SK-N-SH (cell line): ENCODE results near the gene TTLL7. TPM values are rescaled to one million over a fixed set of nuclear protein-coding genes. Genes with fewer than 3 reads are reported as not detected.

Source experiments
- CTCF ChIA-PET: fragments of 300-600, 350-600 bp; formaldehyde crosslinking; extraction: SDS; loops from one replicate; lab custom pipeline; 2021; lab: Yijun Ruan, JAX
- POLR2A ChIA-PET: fragments of 350-600 bp; sonication (Branson Sonifier 250); formaldehyde crosslinking; extraction: SDS; loops from one replicate; lab custom pipeline; 2020; ENCODE audit warnings: antibody characterized with exemption, inconsistent platforms; lab: Yijun Ruan, JAX
- DNase-seq: peaks from one replicate; pipeline ENCODE4 v3.0.0; 2012
- H2AFZ ChIP-seq: fragments of 200-600 bp; sonication (generic); 2 replicates; pipeline ENCODE4 v1.8.1; 2016; ENCODE audit warnings: antibody characterized with exemption, mild to moderate bottlenecking, low read depth
- H3F3A ChIP-seq: fragments of 200-600 bp; sonication (generic); replicated peaks from 2 replicates; pipeline ENCODE3; 2016; ENCODE audit warnings: antibody characterized with exemption, mild to moderate bottlenecking; ENCODE audit not compliant: insufficient read depth
- H3K27ac ChIP-seq, 2 experiments: fragments of 200-500 bp in 1 of 2; fragments of 200-600 bp in 1 of 2; sonication (Bioruptor generic) in 1 of 2; sonication (generic), shearing (Covaris generic) in 1 of 2; 2 replicates each; pipeline versions ENCODE4 v1.5.1 to v1.6.1; 2014 to 2016; ENCODE audit warnings: low read depth in 2 of 2, inconsistent platforms in 1 of 2, low read length in 1 of 2, mild to moderate bottlenecking in 1 of 2, mixed read lengths in 1 of 2
- H3K27me3 ChIP-seq: fragments of 200-600 bp; sonication (generic), shearing (Covaris generic); 2 replicates; pipeline ENCODE4 v1.6.1; 2016; ENCODE audit warnings: mixed run types; ENCODE audit not compliant: insufficient read depth
- H3K36me3 ChIP-seq, 2 experiments: fragments of 200-500 bp in 1 of 2; fragments of 200-600 bp in 1 of 2; sonication (Bioruptor generic) in 1 of 2; sonication (generic) in 1 of 2; replicated peaks in 1 of 2; 2 replicates each; pipeline versions ENCODE3 to v1.5.1; 2014 to 2016; ENCODE audit warnings: low read length in 1 of 2, mild to moderate bottlenecking in 1 of 2; ENCODE audit not compliant: insufficient read depth in 2 of 2, control insufficient read depth in 1 of 2
- H3K4me1 ChIP-seq, 2 experiments: fragments of 200-500 bp in 1 of 2; fragments of 200-600 bp in 1 of 2; sonication (Bioruptor generic) in 1 of 2; sonication (generic), shearing (Covaris generic) in 1 of 2; 2 replicates each; pipeline versions ENCODE4 v1.5.1 to v1.6.1; 2014 to 2016; ENCODE audit warnings: low read depth in 1 of 2, low read length in 1 of 2, mixed run types in 1 of 2; ENCODE audit not compliant: insufficient read depth in 2 of 2, control insufficient read depth in 1 of 2
- H3K4me2 ChIP-seq: fragments of 200-600 bp; sonication (generic), shearing (Covaris generic); 2 replicates; pipeline ENCODE4 v1.6.1; 2017; ENCODE audit warnings: mixed run types
- H3K4me3 ChIP-seq, 2 experiments: fragments of 200-500 bp in 1 of 2; fragments of 200-600 bp in 1 of 2; sonication (Bioruptor generic) in 1 of 2; sonication (generic), shearing (Covaris generic) in 1 of 2; 2 replicates each; pipeline versions ENCODE4 v1.5.1 to v1.8.1; 2014 to 2016; ENCODE audit warnings: low read depth in 2 of 2, inconsistent platforms in 1 of 2, low read length in 1 of 2, mild to moderate bottlenecking in 1 of 2, mixed read lengths in 1 of 2, moderate library complexity in 1 of 2
- H3K79me2 ChIP-seq: fragments of 200-600 bp; sonication (generic); 2 replicates; pipeline ENCODE4 v1.8.1; 2017; ENCODE audit warnings: mild to moderate bottlenecking; ENCODE audit not compliant: insufficient read depth
- H3K9ac ChIP-seq: fragments of 200-600 bp; sonication (generic); 2 replicates; pipeline ENCODE4 v1.6.1; 2017; ENCODE audit warnings: mixed run types
- H3K9me2 ChIP-seq: fragments of 200-600 bp; sonication (generic); 2 replicates; pipeline ENCODE4 v1.6.1; 2017; ENCODE audit warnings: mixed run types
- H3K9me3 ChIP-seq: fragments of 200-600 bp; sonication (generic); 2 replicates; pipeline ENCODE4 v1.6.1; 2017; ENCODE audit warnings: mixed run types, mild to moderate bottlenecking, moderate library complexity
- H4K20me1 ChIP-seq: fragments of 200-600 bp; sonication (generic); 2 replicates; pipeline ENCODE4 v1.6.1; 2017; ENCODE audit warnings: mild to moderate bottlenecking, mixed run types; ENCODE audit not compliant: insufficient read depth
- ELF1 ChIP-seq: IDR thresholded peaks from 2 replicates; pipeline ENCODE4 v1.4.0; 2012
- EZH2phosphoT487 ChIP-seq: fragments of 200-600 bp; sonication (generic); IDR thresholded peaks from 2 replicates; pipeline ENCODE4 v1.6.1; 2017; ENCODE audit warnings: low read depth, mixed run types, mild to moderate bottlenecking, antibody characterized with exemption, moderate library complexity, borderline replicate concordance
- FOSL2 ChIP-seq: IDR thresholded peaks from 2 replicates; pipeline ENCODE4 v1.4.0; 2012; ENCODE audit warnings: low read depth, mild to moderate bottlenecking, moderate library complexity, borderline replicate concordance
- FOXJ3 ChIP-seq: sonication (generic); formaldehyde crosslinking; IDR thresholded peaks from 2 replicates; pipeline ENCODE4 v1.5.1; 2020; ENCODE audit warnings: mild to moderate bottlenecking, missing genetic modification reagents
- FOXM1 ChIP-seq: IDR thresholded peaks from 2 replicates; pipeline ENCODE4 v1.4.0; 2012; ENCODE audit warnings: low read depth, mild to moderate bottlenecking
- GATA2 ChIP-seq: sonication (generic); formaldehyde crosslinking; IDR thresholded peaks from 2 replicates; pipeline ENCODE4 v1.5.0; 2020; ENCODE audit warnings: mild to moderate bottlenecking, missing genetic modification reagents
- POLR2AphosphoS5 ChIP-seq: IDR thresholded peaks from 2 replicates; pipeline ENCODE4 v1.6.1; 2012; ENCODE audit warnings: low read depth, low read length
- RAD21 ChIP-seq: IDR thresholded peaks from 2 replicates; pipeline ENCODE4 v1.6.1; 2012; ENCODE audit warnings: mild to moderate bottlenecking, low read length
- SMC3 ChIP-seq: IDR thresholded peaks from 2 replicates; pipeline ENCODE4 v1.6.1; 2012; ENCODE audit warnings: low read depth, low read length, improper control_type of control experiment
- TEAD4 ChIP-seq: IDR thresholded peaks from 2 replicates; pipeline ENCODE4 v1.4.0; 2012; ENCODE audit warnings: mild to moderate bottlenecking, borderline replicate concordance; ENCODE audit not compliant: insufficient read depth
- YY1 ChIP-seq: IDR thresholded peaks from 2 replicates; pipeline ENCODE4 v1.4.0; 2012; ENCODE audit warnings: low read depth, mild to moderate bottlenecking
- ZBTB33 ChIP-seq: IDR thresholded peaks from 2 replicates; pipeline ENCODE4 v1.4.0; 2012; ENCODE audit warnings: low read depth, borderline replicate concordance
- WGBS: methylation state at CpG from one replicate; pipeline ENCODE4 v1.1.6; 2017; ENCODE audit warnings: low lambda C conversion rate; 5-methylcytosine and 5-hydroxymethylcytosine counted together
- polyA plus RNA-seq, 3 experiments: library from polyadenylated mRNA; depleted of rRNA; stranded (reverse); fragments of >200 nt; gene quantifications; 2 replicates each; pipeline ENCODE4 v1.2.3, GENCODE V29; 2012
- TF ChIP-seq, protein P1 (sequence below): fragments of 150-350 bp; IDR thresholded peaks from 2 replicates; pipeline ENCODE4 v1.6.1; 2017; ENCODE audit warnings: antibody characterized with exemption, low read length, low read depth, borderline replicate concordance
- TF ChIP-seq, protein P2 (sequence below): IDR thresholded peaks from 2 replicates; pipeline ENCODE4 v1.6.1; 2012; ENCODE audit warnings: mild to moderate bottlenecking, low read depth, low read length, moderate library complexity
- TF ChIP-seq, protein P3 (sequence below): IDR thresholded peaks from 2 replicates; pipeline ENCODE4 v1.4.0; 2012; ENCODE audit warnings: low read depth, borderline replicate concordance
- TF ChIP-seq, protein P4 (sequence below): IDR thresholded peaks from 2 replicates; pipeline ENCODE4; 2012

Gene TTLL7
- polyA plus RNA-seq, 1 of the 3 experiments (the other 2 are of a cell fraction), result 7.3 TPM

DNA sequence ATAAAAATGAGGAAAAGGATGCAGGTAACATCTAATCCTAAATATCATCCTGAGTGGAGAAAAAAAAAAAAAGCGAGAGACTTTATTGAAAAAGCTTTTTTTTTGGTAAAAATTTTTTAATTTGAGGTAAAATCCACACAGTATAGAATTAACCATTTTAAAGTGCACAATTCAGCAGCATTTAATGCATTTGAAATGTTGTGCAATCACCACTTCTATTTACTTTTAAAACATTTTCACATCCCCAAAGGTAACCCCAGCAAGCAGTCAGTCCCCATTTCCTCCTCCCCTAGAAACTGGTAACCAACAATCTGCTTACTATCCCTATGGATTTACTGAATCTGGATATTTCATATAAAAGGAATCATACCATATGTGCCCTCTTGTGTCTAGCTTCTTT is 166.7 kb downstream of the TTLL7 start:
- Histone ChIP-seq H3K9ac (no peak overlapping the region), H3K27ac (no peak overlapping the region), H3F3A (no peaks in the 10 kb centered on the region), H3K79me2 (no peaks in the 10 kb centered on the region), H3K4me2 (no peak overlapping the region), H3K9me2 (no peaks in the 10 kb centered on the region), H3K4me3 (no peak overlapping the region), H2AFZ (no peak overlapping the region), H3K4me1 (no peaks in the 10 kb centered on the region; a peak in 1 of 4 replicates), H3K9me3 (no peaks in the 10 kb centered on the region; the same call in 1 of the 2 replicates), H3K36me3 (no peaks in the 10 kb centered on the region), H4K20me1 (no peaks in the 10 kb centered on the region)
- ChIA-PET POLR2A (no interaction called here), CTCF (no interaction called here)
- 62% methylated on average over 1 of the region's 1 CpG for WGBS
- no peak for DNase-seq
- TF ChIP-seq ELF1 (no peak), EZH2phosphoT487 (no peak), FOSL2 (no peak), FOXJ3 (CRISPR knock-in tag) (no peak)
- TF ChIP-seq, protein P1, sequence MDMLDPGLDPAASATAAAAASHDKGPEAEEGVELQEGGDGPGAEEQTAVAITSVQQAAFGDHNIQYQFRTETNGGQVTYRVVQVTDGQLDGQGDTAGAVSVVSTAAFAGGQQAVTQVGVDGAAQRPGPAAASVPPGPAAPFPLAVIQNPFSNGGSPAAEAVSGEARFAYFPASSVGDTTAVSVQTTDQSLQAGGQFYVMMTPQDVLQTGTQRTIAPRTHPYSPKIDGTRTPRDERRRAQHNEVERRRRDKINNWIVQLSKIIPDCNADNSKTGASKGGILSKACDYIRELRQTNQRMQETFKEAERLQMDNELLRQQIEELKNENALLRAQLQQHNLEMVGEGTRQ, result no peak
- TF ChIP-seq, all 33 proteins: peak for 0
- no peaks in the 10 kb centered on the region; the same call in 1 of the 2 replicates for H3K27me3 ChIP-seq

GRCh38 chr1:83829106-83829505 is 169.8 kb downstream of the TTLL7 start:
- no peaks in the 10 kb centered on the region for H3K9me2 ChIP-seq
- H3K4me3 ChIP-seq, result no peak overlapping the region
- H3F3A ChIP-seq, result no peaks in the 10 kb centered on the region
- no peaks in the 10 kb centered on the region for H3K27me3 ChIP-seq
- H3K9me3 ChIP-seq, result no peaks in the 10 kb centered on the region; the same call in 1 of the 2 replicates
- H3K9ac ChIP-seq, result no peak overlapping the region
- H4K20me1 ChIP-seq, result no peaks in the 10 kb centered on the region
- no peak for DNase-seq
- no peak overlapping the region for H3K4me2 ChIP-seq
- H3K4me1 ChIP-seq, result no peaks in the 10 kb centered on the region; a peak in 1 of 4 replicates
- H2AFZ ChIP-seq, result no peak overlapping the region
- H3K79me2 ChIP-seq, result no peaks in the 10 kb centered on the region
- no peaks in the 10 kb centered on the region for H3K36me3 ChIP-seq
- CTCF ChIA-PET, result interaction anchor here (1.0 to 1.1 kb wide), 2 partner anchors 12 to 19 kb away, joined by 3 read pairs; no protein-coding TSS in a partner anchor
- no peak overlapping the region for H3K27ac ChIP-seq
- POLR2A ChIA-PET, result no interaction called here
- 62% methylated on average over 7 of the region's 7 CpGs for WGBS
- TF ChIP-seq RAD21 (no peak), YY1 (no peak), FOXM1 (no peak), ZBTB33 (no peak), TEAD4 (no peak), FOSL2 (no peak), GATA2 (CRISPR knock-in tag) (no peak), POLR2AphosphoS5 (no peak), SMC3 (no peak), EZH2phosphoT487 (no peak)
- TF ChIP-seq, protein P2, sequence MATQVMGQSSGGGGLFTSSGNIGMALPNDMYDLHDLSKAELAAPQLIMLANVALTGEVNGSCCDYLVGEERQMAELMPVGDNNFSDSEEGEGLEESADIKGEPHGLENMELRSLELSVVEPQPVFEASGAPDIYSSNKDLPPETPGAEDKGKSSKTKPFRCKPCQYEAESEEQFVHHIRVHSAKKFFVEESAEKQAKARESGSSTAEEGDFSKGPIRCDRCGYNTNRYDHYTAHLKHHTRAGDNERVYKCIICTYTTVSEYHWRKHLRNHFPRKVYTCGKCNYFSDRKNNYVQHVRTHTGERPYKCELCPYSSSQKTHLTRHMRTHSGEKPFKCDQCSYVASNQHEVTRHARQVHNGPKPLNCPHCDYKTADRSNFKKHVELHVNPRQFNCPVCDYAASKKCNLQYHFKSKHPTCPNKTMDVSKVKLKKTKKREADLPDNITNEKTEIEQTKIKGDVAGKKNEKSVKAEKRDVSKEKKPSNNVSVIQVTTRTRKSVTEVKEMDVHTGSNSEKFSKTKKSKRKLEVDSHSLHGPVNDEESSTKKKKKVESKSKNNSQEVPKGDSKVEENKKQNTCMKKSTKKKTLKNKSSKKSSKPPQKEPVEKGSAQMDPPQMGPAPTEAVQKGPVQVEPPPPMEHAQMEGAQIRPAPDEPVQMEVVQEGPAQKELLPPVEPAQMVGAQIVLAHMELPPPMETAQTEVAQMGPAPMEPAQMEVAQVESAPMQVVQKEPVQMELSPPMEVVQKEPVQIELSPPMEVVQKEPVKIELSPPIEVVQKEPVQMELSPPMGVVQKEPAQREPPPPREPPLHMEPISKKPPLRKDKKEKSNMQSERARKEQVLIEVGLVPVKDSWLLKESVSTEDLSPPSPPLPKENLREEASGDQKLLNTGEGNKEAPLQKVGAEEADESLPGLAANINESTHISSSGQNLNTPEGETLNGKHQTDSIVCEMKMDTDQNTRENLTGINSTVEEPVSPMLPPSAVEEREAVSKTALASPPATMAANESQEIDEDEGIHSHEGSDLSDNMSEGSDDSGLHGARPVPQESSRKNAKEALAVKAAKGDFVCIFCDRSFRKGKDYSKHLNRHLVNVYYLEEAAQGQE, result no peak
- TF ChIP-seq, protein P3, sequence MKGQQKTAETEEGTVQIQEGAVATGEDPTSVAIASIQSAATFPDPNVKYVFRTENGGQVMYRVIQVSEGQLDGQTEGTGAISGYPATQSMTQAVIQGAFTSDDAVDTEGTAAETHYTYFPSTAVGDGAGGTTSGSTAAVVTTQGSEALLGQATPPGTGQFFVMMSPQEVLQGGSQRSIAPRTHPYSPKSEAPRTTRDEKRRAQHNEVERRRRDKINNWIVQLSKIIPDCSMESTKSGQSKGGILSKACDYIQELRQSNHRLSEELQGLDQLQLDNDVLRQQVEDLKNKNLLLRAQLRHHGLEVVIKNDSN, result no peak
- TF ChIP-seq, protein P4, sequence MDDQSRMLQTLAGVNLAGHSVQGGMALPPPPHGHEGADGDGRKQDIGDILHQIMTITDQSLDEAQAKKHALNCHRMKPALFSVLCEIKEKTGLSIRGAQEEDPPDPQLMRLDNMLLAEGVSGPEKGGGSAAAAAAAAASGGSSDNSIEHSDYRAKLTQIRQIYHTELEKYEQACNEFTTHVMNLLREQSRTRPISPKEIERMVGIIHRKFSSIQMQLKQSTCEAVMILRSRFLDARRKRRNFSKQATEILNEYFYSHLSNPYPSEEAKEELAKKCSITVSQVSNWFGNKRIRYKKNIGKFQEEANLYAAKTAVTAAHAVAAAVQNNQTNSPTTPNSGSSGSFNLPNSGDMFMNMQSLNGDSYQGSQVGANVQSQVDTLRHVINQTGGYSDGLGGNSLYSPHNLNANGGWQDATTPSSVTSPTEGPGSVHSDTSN, result no peak
- TF ChIP-seq, protein P1, result no peak
